Upper lobe of left lung (tissue), 4 donors: ENCODE results near the gene MSH3.

Source experiments
- CTCF ChIP-seq, 6 experiments: fragments of 450-650 bp in 4 of 6; fragments of 200-600 bp in 2 of 6; sonication (generic) in 2 of 6; IDR thresholded peaks; one replicate each; pipeline ENCODE4 v1.5.1; 2016 to 2019; ENCODE audit warnings: antibody characterized with exemption in 6 of 6
- EP300 ChIP-seq, 4 donors: sonication (generic); formaldehyde crosslinking; IDR thresholded peaks; one replicate each; pipeline ENCODE4 v1.5.1; 2017; ENCODE audit warnings: antibody characterized with exemption in 4 of 4, control low read depth in 2 of 4
- POLR2A ChIP-seq, 4 donors: fragments of 450-650 bp; IDR thresholded peaks; one replicate each; pipeline ENCODE4 v1.5.1; 2016 to 2017; ENCODE audit warnings: antibody characterized with exemption in 4 of 4, mild to moderate bottlenecking in 2 of 4
- POLR2AphosphoS5 ChIP-seq, 2 donors: sonication (generic); formaldehyde crosslinking; IDR thresholded peaks; one replicate each; pipeline ENCODE4 v1.5.1; 2017; ENCODE audit warnings: antibody characterized with exemption in 2 of 2

- TF ChIP-seq CTCF (IDR thresholded peaks at IDR 0.05) (no peak), POLR2AphosphoS5 (IDR thresholded peaks at IDR 0.05) (no peak), POLR2A (IDR thresholded peaks at IDR 0.05) (no peak), EP300 (IDR thresholded peaks at IDR 0.05) (no peak)
Observed at GRCh38 chr5:80634193-80634592, 20.3 kb upstream of the MSH3 start.
